ENCODE data around the gene RNLS.

Gene RNLS

GRCh38 chr10:88473989-88474883, 108.9 kb downstream of the RNLS start:
- DNase-seq = peak; percentile 14 to 72

GRCh38 chr10:88472540-88472939, 110.6 kb downstream of the RNLS start:
- DNase-seq = no peak

GRCh38 chr10:88471899-88472298, 111.2 kb downstream of the RNLS start:
- no peak for DNase-seq

DNA sequence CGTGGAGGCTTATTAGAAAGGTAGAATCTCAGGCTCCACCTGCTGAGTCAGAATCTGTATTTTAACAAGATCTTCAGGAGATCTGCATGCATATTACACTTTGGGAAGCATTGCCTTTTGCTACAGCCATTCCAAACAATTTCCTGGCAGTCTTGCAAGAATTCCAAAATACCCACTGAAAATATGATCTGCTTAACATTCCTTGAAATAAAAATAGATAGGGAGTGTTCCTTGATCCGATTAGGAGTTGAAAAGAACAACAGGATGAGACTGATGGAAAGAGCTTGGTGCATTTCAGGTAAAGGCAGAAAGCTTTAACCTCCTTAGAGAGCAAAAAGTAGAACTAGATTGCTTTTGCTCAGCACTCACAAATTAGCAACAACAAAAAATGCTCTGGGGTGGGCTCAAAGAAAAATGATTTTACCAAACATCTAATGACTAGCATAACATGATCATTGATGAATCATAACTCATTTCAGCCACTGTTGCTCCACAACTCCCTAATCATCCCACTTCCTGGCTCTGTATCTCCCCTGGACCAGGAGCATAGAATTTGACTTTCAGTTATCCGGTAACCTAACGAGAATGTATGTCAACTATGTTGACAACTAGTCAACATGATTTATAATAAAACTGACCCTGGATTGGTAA, 115.2 kb downstream of the RNLS start:
- no peak for DNase-seq

DNA sequence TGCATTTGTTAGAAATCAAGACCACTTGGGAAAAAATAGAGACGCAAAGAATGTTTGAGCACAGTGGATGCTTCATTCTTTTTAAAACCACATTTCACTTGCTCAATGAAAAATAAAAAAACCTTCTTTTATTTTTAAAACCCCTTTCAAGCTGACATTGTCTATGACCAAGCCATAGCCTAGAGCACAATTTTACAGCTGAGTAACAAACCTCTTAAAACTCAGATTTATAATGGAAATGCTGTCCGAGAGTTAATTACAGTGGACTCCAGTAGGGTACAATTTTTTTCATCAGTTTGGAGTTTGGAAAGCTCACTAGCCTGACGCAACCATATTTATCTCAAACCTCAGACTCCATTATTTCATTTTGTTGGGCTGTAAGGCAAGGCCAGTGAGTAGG, 116.3 kb downstream of the RNLS start:
- DNase-seq = no peak

- no peak for DNase-seq
These were observed 117.4 kb downstream of the RNLS start for GRCh38 chr10:88465765-88466164.

DNA sequence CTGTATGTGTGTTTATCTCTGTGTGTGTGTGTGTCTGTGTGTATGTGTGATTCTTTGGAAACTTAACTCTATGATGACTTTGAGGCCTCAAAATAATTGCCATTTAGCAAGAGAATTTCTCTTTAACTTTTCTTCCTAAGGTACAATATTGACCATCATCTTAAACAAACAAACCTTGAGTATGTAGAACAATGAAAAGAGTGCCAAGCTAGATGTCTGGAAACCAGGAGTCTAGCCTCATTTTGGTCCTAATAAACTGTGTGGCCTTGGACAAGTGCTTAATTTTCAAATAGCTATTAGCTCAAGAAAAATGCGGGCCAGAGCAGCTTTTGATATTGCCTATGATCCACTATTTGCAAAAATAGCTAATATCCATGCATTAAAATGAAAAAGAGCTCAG, 119.3 kb downstream of the RNLS start:
- DNase-seq = no peak

GRCh38 chr10:88461426-88461825, 121.7 kb downstream of the RNLS start:
- no peak for DNase-seq

- no peak for DNase-seq
These were observed 123.6 kb downstream of the RNLS start for GRCh38 chr10:88459530-88459929.

- no peak for DNase-seq
These were observed 124.9 kb downstream of the RNLS start for GRCh38 chr10:88458209-88458608.

GRCh38 chr10:88457660-88458059, 125.5 kb downstream of the RNLS start:
- DNase-seq = no peak

GRCh38 chr10:88456730-88457129, 126.4 kb downstream of the RNLS start:
- DNase-seq = no peak

GRCh38 chr10:88455831-88456230, 127.3 kb downstream of the RNLS start:
- DNase-seq = no peak

DNA sequence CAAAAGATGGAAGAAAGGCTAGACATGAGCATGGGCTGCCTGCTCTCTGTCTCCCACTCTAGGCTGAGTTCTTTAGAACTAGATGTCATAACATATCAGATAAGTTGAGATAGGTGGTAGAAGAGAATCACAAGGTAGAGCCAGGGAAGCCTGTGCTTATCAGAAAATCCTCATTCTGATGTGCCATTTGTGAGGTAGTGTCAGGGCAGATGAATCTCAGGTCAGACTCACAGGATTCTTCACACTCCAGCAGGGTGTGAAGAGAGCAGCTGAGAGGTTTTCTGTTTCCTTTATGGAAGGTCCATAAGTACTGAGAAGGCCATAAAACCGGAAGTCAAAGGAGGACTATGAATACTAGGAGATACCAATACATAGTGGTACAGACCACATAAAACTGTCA, 132.9 kb downstream of the RNLS start:
- DNase-seq = no peak

DNA sequence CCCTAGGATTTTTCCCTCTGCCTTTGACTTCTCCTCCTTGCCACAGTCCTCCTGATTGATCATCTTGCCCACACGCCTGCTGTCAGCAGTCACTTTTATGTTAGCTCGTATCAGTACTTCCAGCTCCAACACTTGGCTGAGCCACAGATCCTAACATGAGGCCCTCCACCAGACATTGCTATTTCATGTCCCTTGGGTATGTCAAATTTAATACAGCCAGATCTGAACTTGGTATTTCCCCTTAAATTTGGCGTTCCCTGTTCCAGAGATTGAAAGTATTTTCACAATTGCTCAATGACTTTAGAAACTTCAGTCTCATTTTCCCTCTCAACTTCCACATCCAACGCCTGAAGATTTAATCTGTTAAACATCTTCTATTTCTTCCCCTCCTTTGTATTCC, 140.4 kb downstream of the RNLS start:
- no peak for DNase-seq

- DNase-seq = no peak
These were observed 142.6 kb downstream of the RNLS start for GRCh38 chr10:88440541-88440940.

DNA sequence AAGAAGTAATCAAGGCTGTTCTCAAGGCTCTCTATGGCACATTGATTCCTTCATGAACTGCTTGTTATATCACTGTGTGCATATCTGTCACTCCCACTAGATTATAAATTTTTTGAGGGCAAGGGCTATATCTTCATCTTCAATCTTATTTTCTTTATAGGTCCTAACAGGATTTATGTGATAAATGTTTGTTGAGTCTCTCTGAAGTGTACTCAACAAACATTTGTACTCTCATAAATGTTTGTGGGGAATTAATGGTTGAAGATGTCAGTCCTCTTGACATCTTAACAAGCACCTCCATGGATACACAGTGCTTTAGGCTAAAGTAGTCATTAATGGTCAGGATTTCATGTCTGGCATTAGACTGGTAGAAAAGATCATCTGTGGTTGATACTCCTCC, 143.2 kb downstream of the RNLS start:
- DNase-seq = no peak

- no peak for DNase-seq
These were observed 145.7 kb downstream of the RNLS start for GRCh38 chr10:88437411-88437810.

GRCh38 chr10:88433565-88434186, 149.4 kb downstream of the RNLS start:
- no peak for DNase-seq

GRCh38 chr10:88431103-88431502, 152.0 kb downstream of the RNLS start:
- DNase-seq = no peak

DNA sequence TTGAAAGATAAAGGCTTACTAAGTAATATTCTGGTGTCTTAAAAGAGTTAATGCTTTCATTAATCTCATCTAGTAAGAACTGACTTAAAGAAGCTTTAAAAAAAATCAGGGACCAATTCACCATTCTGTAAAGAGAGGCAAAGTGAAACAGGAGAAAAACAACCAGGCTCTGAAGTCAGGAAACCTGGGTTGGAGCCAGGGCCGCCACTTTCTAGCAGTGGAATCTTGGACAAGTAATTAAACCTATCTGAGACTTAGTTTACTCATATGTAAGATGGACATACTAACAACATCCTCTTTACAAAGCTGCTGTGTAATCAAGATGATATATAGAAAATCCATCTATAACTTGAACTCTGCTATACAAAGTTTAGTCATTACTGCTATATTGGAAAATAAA, 154.1 kb downstream of the RNLS start:
- no peak for DNase-seq

DNA sequence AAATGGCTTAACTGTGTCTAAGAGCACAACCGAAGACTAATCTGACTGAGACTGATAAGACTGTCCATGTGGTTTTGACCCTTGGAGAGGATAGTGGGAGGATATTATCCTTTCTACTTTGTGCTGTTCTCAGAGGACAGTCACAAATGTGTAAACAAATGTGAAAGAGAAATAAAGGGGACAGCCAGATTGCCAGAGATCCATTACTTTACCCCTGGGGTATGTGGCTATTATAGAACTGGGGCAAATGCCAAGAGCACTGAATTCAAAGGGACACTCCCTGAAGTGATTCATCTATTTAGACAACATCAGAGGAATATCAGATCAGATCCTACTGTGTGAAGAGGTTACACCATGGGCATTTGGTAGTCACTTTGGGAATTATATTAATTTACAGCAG, 154.7 kb downstream of the RNLS start:
- DNase-seq = peak; percentile 48 to 57

GRCh38 chr10:88427024-88427423, 156.1 kb downstream of the RNLS start:
- no peak for DNase-seq

- no peak for DNase-seq
These were observed 158.2 kb downstream of the RNLS start for GRCh38 chr10:88424881-88425280.

Measured in NCI-H1930 (cell line).